CD14-positive monocyte (primary cell): Measurements from ENCODE around the gene PCCA. TPM values are rescaled to one million over a fixed set of nuclear protein-coding genes. Genes with fewer than 3 reads are reported as not detected.
A peak's percentile ranks its signal among the peaks of the same experiment; 100 is the strongest.

Source experiments
- DNase-seq, 3 donors: peaks; one replicate each; pipeline ENCODE4 v3.0.0-alpha.2; 2011 to 2022
- H2AFZ ChIP-seq: 2 replicates; pipeline ENCODE4 v1.6.0; 2012; ENCODE audit warnings: mild to moderate bottlenecking, low read depth, low read length, inconsistent platforms; ENCODE audit not compliant: insufficient read depth, poor library complexity, severe bottlenecking
- H3K27ac ChIP-seq, 2 donors: 1 replicate in 1 of 2; 2 replicates in 1 of 2; pipeline ENCODE4 v1.5.1; 2012 to 2013; ENCODE audit warnings: low read length in 2 of 2, control low read depth in 1 of 2, inconsistent platforms in 1 of 2, low read depth in 1 of 2, mild to moderate bottlenecking in 1 of 2
- H3K27me3 ChIP-seq, 2 donors: one replicate each; pipeline versions ENCODE4 v1.6.0 to v1.6.1; 2011 to 2013; ENCODE audit warnings: low read length in 2 of 2; ENCODE audit not compliant: control insufficient read depth in 2 of 2, insufficient read depth in 2 of 2
- H3K36me3 ChIP-seq, 2 donors: replicated peaks in 1 of 2; 1 replicate in 1 of 2; 2 replicates in 1 of 2; pipeline versions ENCODE4 v1.5.1 to v1.6.1; 2012 to 2013; ENCODE audit warnings: low read length in 2 of 2, control low read depth in 1 of 2, inconsistent platforms in 1 of 2, mild to moderate bottlenecking in 1 of 2; ENCODE audit not compliant: insufficient read depth in 2 of 2, control insufficient read depth in 1 of 2
- H3K4me1 ChIP-seq, 2 donors: 1 replicate in 1 of 2; 2 replicates in 1 of 2; pipeline versions ENCODE4 v1.5.1 to v1.6.1; 2012 to 2013; ENCODE audit warnings: low read length in 2 of 2, control low read depth in 1 of 2, inconsistent platforms in 1 of 2, mild to moderate bottlenecking in 1 of 2, moderate library complexity in 1 of 2; ENCODE audit not compliant: insufficient read depth in 2 of 2, control insufficient read depth in 1 of 2
- H3K4me2 ChIP-seq: replicated peaks from 2 replicates; pipeline ENCODE3; 2012; ENCODE audit warnings: low read length, moderate library complexity, mild to moderate bottlenecking; ENCODE audit not compliant: poor library complexity, severe bottlenecking; ENCODE audit errors: extremely low read depth
- H3K4me3 ChIP-seq, 3 experiments: fragments of 200-600 bp in 1 of 3; sonication (generic) in 1 of 3; replicated peaks in 1 of 3; 1 replicate in 2 of 3; 2 replicates in 1 of 3; pipeline ENCODE4 v1.5.1; 2011 to 2013; ENCODE audit warnings: low read length in 3 of 3, mild to moderate bottlenecking in 3 of 3, control low read depth in 2 of 3, low read depth in 2 of 3, inconsistent platforms in 1 of 3, moderate library complexity in 1 of 3
- H3K79me2 ChIP-seq: 2 replicates; pipeline ENCODE4 v1.6.0; 2012; ENCODE audit warnings: mild to moderate bottlenecking, control low read depth, inconsistent platforms, low read length, moderate library complexity; ENCODE audit not compliant: insufficient read depth
- H3K9ac ChIP-seq: 2 replicates; pipeline ENCODE4 v1.6.0; 2017; ENCODE audit warnings: low read length, mild to moderate bottlenecking; ENCODE audit not compliant: insufficient read depth, poor library complexity, severe bottlenecking
- H3K9me3 ChIP-seq, 2 donors: replicated peaks in 1 of 2; 1 replicate in 1 of 2; 2 replicates in 1 of 2; pipeline versions ENCODE4 v1.5.1 to v1.6.1; 2012 to 2013; ENCODE audit warnings: low read length in 2 of 2, control low read depth in 1 of 2; ENCODE audit not compliant: control insufficient read depth in 1 of 2, insufficient read depth in 1 of 2
- H4K20me1 ChIP-seq: 2 replicates; pipeline ENCODE4 v1.6.0; 2012; ENCODE audit warnings: mild to moderate bottlenecking, low read length, control low read depth, moderate library complexity; ENCODE audit not compliant: insufficient read depth
- H3K27ac Mint-ChIP-seq, 7 donors: one replicate each; pipeline ENCODE4 v1.8.0; 2020; ENCODE audit warnings: mild to moderate bottlenecking in 7 of 7, mixed read lengths in 7 of 7, moderate library complexity in 6 of 7, inconsistent platforms in 2 of 7
- H3K27me3 Mint-ChIP-seq, 3 donors: one replicate each; pipeline ENCODE4 v1.8.0; 2021 to 2022; ENCODE audit warnings: low read depth in 3 of 3, mild to moderate bottlenecking in 3 of 3, mixed read lengths in 3 of 3, moderate library complexity in 3 of 3, inconsistent platforms in 1 of 3
- H3K36me3 Mint-ChIP-seq, 2 donors: one replicate each; pipeline ENCODE4 v1.8.0; 2020; ENCODE audit warnings: mixed read lengths in 2 of 2, inconsistent platforms in 1 of 2, mild to moderate bottlenecking in 1 of 2
- H3K4me1 Mint-ChIP-seq: one replicate; pipeline ENCODE4 v1.8.0; 2020; ENCODE audit warnings: mild to moderate bottlenecking, mixed read lengths
- H3K4me3 Mint-ChIP-seq, 2 donors: one replicate each; pipeline ENCODE4 v1.8.0; 2020; ENCODE audit warnings: mild to moderate bottlenecking in 2 of 2, mixed read lengths in 2 of 2, moderate library complexity in 1 of 2
- H3K9me3 Mint-ChIP-seq, 7 donors: one replicate each; pipeline ENCODE4 v1.8.0; 2020 to 2022; ENCODE audit warnings: mixed read lengths in 7 of 7, mild to moderate bottlenecking in 6 of 7, moderate library complexity in 6 of 7, inconsistent platforms in 2 of 7
- WGBS: methylation state at CpG from one replicate; pipeline ENCODE4 v1.1.5; 2013; ENCODE audit warnings: missing lambda C conversion rate; ENCODE audit not compliant: insufficient coverage; 5-methylcytosine and 5-hydroxymethylcytosine counted together
- intact Hi-C, 2 donors: fragments of 100-400 bp; cut with micrococcal nuclease; formaldehyde crosslinking; loops; one replicate each; pipeline versions ENCODE4 v1.15.0 to v1.15.1; 2023
- polyA plus RNA-seq, 3 donors: library from polyadenylated mRNA; depleted of rRNA in 1 of 3; unstranded in 2 of 3; stranded (reverse) in 1 of 3; fragments of 300-500 nt in 2 of 3; fragments of >200 nt in 1 of 3; fragmentation: Illumina TruSeq in 2 of 3; gene quantifications; 1 replicate in 2 of 3; 2 replicates in 1 of 3; pipeline ENCODE4 v1.2.3, GENCODE V29; 2012 to 2021
- TF ChIP-seq, protein P1 (sequence below): fragments of 200-600 bp; IDR thresholded peaks from one replicate; pipeline ENCODE4 v1.8.0; 2022; ENCODE audit warnings: antibody characterized with exemption, mild to moderate bottlenecking

Gene PCCA
- polyA plus RNA-seq, 3 donors, result 4.4 to 13.5 (median 11.9) TPM

DNA sequence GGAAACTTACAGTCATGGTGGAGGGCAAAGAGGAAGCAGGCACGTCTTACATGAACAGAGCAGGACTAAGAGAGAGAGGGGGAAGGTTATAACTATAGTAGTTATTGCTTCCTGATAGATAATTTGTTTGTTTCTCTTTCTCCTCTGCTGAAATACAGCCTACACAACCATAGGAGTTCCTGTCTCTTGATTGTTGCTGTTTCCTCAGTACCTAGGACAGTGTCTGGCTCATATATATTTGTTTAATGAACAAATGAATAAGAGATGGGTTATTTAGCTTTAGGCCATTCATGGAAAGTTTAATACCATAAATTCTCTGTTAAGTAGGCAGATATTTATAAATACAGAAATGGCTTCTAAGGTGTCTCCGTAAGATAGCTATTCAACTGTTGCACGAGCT, 95.2 kb downstream of the PCCA start:
- H3K27me3 Mint-ChIP-seq, result peaks cover 0 to 2% (median 0%) of the 10 kb centered on the region in 3 donors
- Histone ChIP-seq H3K9ac (no peak overlapping the region), H3K4me3 (no peak overlapping the region), H3K9me3 (no peaks in the 10 kb centered on the region), H3K36me3 (no peaks in the 10 kb centered on the region), H3K79me2 (no peaks in the 10 kb centered on the region), H2AFZ (no peak overlapping the region), H4K20me1 (no peaks in the 10 kb centered on the region), H3K4me1 (no peaks in the 10 kb centered on the region), H3K27me3 (no peaks in the 10 kb centered on the region), H3K4me2 (no peak overlapping the region), H3K27ac (no peak overlapping the region)
- no peak for DNase-seq
- peaks cover 3 to 14% (median 5%) of the 10 kb centered on the region in 7 donors for H3K9me3 Mint-ChIP-seq
- H3K36me3 Mint-ChIP-seq, result no peaks in the 10 kb centered on the region
- peaks cover 1% of the 10 kb centered on the region for H3K4me1 Mint-ChIP-seq
- no CpG with 5 or more reads among the region's 3 CpGs for WGBS
- intact Hi-C loops, result no loop called here
- H3K27ac Mint-ChIP-seq, result peak overlapping the region in 1 of 7 donors; percentile 63
- H3K4me3 Mint-ChIP-seq, result no peak overlapping the region
- TF ChIP-seq, protein P1, sequence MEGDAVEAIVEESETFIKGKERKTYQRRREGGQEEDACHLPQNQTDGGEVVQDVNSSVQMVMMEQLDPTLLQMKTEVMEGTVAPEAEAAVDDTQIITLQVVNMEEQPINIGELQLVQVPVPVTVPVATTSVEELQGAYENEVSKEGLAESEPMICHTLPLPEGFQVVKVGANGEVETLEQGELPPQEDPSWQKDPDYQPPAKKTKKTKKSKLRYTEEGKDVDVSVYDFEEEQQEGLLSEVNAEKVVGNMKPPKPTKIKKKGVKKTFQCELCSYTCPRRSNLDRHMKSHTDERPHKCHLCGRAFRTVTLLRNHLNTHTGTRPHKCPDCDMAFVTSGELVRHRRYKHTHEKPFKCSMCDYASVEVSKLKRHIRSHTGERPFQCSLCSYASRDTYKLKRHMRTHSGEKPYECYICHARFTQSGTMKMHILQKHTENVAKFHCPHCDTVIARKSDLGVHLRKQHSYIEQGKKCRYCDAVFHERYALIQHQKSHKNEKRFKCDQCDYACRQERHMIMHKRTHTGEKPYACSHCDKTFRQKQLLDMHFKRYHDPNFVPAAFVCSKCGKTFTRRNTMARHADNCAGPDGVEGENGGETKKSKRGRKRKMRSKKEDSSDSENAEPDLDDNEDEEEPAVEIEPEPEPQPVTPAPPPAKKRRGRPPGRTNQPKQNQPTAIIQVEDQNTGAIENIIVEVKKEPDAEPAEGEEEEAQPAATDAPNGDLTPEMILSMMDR, result no peak

DNA sequence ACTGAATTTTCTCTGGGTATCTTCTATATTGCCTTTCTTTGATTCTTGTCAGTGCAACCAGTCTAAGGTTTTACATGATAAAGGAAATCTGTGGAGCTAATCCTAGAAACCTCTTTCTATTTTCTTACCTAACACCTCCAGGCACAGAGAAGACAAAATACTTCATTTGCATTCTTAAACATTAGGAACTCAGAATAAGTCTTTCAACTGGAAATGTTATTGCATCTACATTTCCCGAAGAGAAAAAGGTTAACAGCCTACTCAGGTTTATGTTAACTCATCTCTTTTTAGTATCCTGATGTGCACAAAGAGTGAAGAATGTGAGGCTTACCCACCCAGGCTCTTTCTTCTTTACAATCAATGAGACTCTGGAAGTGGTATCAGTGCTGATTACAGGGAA, 106.7 kb downstream of the PCCA start:
- no peak overlapping the region for H3K4me3 ChIP-seq
- DNase-seq, result no peak
- H3K79me2 ChIP-seq, result no peaks in the 10 kb centered on the region
- H3K9ac ChIP-seq, result no peak overlapping the region
- no peak overlapping the region for H2AFZ ChIP-seq
- no peaks in the 10 kb centered on the region for H3K27me3 ChIP-seq
- H3K27ac Mint-ChIP-seq, result no peak overlapping the region
- H3K4me1 ChIP-seq, result no peaks in the 10 kb centered on the region
- no peaks in the 10 kb centered on the region for H3K36me3 Mint-ChIP-seq
- no peaks in the 10 kb centered on the region for H3K9me3 ChIP-seq
- no peaks in the 10 kb centered on the region for H4K20me1 ChIP-seq
- no peaks in the 10 kb centered on the region for H3K36me3 ChIP-seq
- H3K4me2 ChIP-seq, result no peak overlapping the region
- intact Hi-C loops, result no loop called here
- H3K27ac ChIP-seq, result no peak overlapping the region
- H3K27me3 Mint-ChIP-seq, result peaks cover 0 to 2% (median 1%) of the 10 kb centered on the region in 3 donors
- H3K4me1 Mint-ChIP-seq, result peaks cover 6% of the 10 kb centered on the region
- TF ChIP-seq, protein P1, result no peak
- WGBS, result no CpG with 5 or more reads among the region's 1 CpG
- peaks cover 0 to 2% (median 0%) of the 10 kb centered on the region in 7 donors for H3K9me3 Mint-ChIP-seq
- no peak overlapping the region for H3K4me3 Mint-ChIP-seq
